ENCODE results near the gene JCHAIN. TPM values are rescaled to one million over a fixed set of nuclear protein-coding genes. Genes with fewer than 3 reads are reported as not detected.
"Not testable (repeated sequence)": the region's sequence is repeated elsewhere in the genome, so short reads cannot be mapped to it uniquely, and the experiment has no call there.

JCHAIN gene
- total RNA-seq, 1 experiment from 2014 or later = not detected

- Histone ChIP-seq H3K4me3 (no peak overlapping the region), H3K4me1 (replicated peaks) (no peaks in the 10 kb centered on the region), H3K27ac (no peak overlapping the region), H3K36me3 (no peaks in the 10 kb centered on the region), H3K9me3 (replicated peaks) (no peaks in the 10 kb centered on the region), H3K27me3 (replicated peaks) (0 out of 2 replicates have a peak, but pooled peaks cover 6% of the 10 kb centered on the region)
- DNase-seq (ENCODE audit: low read depth in 1 of 2, low spot score in 2 of 2) = no peak
Measured at GRCh38 chr4:70678383-70678999, 12.2 kb upstream of the JCHAIN start.

- no peaks in the 10 kb centered on the region for H3K36me3 ChIP-seq
- no peak overlapping the region for H3K27ac ChIP-seq
- no peaks in the 10 kb centered on the region for H3K4me1 ChIP-seq (replicated peaks)
- no peak for DNase-seq (ENCODE audit: low read depth in 1 of 2, low spot score in 2 of 2)
- no peak overlapping the region for H3K4me3 ChIP-seq
- 0 out of 2 replicates have a peak, but pooled peaks cover 6% of the 10 kb centered on the region for H3K27me3 ChIP-seq (replicated peaks)
- no peaks in the 10 kb centered on the region for H3K9me3 ChIP-seq (replicated peaks)
Measured at GRCh38 chr4:70676554-70677090, 10.3 kb upstream of the JCHAIN start.

- DNase-seq (ENCODE audit: low read depth in 1 of 2, low spot score in 2 of 2) = no peak
- H3K4me3 ChIP-seq = no peak overlapping the region
- H3K9me3 ChIP-seq (replicated peaks) = no peaks in the 10 kb centered on the region
- H3K27me3 ChIP-seq (replicated peaks) = 0 out of 2 replicates have a peak, but pooled peaks cover 6% of the 10 kb centered on the region
- no peaks in the 10 kb centered on the region for H3K36me3 ChIP-seq
- no peak overlapping the region for H3K27ac ChIP-seq
- no peaks in the 10 kb centered on the region for H3K4me1 ChIP-seq (replicated peaks)
Measured at GRCh38 chr4:70674731-70675130, 8.4 kb upstream of the JCHAIN start.

- Histone ChIP-seq H3K4me1 (replicated peaks) (no peaks in the 10 kb centered on the region), H3K27ac (no peak overlapping the region), H3K36me3 (no peaks in the 10 kb centered on the region), H3K9me3 (replicated peaks) (no peaks in the 10 kb centered on the region), H3K27me3 (replicated peaks) (0 out of 2 replicates have a peak, but pooled peaks cover 6% of the 10 kb centered on the region), H3K4me3 (no peak overlapping the region)
- no peak for DNase-seq (ENCODE audit: low read depth in 1 of 2, low spot score in 2 of 2)
Measured at GRCh38 chr4:70674191-70674590, 7.9 kb upstream of the JCHAIN start.

- Histone ChIP-seq H3K27me3 (replicated peaks) (peaks cover 6% of the 10 kb centered on the region; the same call in 1 of the 2 replicates), H3K27ac (no peak overlapping the region), H3K4me3 (no peak overlapping the region), H3K9me3 (replicated peaks) (no peaks in the 10 kb centered on the region), H3K4me1 (replicated peaks) (no peaks in the 10 kb centered on the region), H3K36me3 (no peaks in the 10 kb centered on the region)
- no peak for DNase-seq (ENCODE audit: low read depth in 1 of 2, low spot score in 2 of 2)
Measured at GRCh38 chr4:70671091-70671490, 4.8 kb upstream of the JCHAIN start.

GRCh38 chr4:70670332-70671014 lies 4.2 kb upstream of the JCHAIN start:
- no peak for DNase-seq (ENCODE audit: low read depth in 1 of 2, low spot score in 2 of 2)
- H3K4me3 ChIP-seq = no peak overlapping the region
- peaks cover 6% of the 10 kb centered on the region; the same call in 1 of the 2 replicates for H3K27me3 ChIP-seq (replicated peaks)

GRCh38 chr4:70667740-70668535 lies 1.6 kb upstream of the JCHAIN start:
- no peak for DNase-seq (ENCODE audit: low read depth in 1 of 2, low spot score in 2 of 2)
- Histone ChIP-seq H3K36me3 (no peaks in the 10 kb centered on the region), H3K4me3 (no peak overlapping the region), H3K27me3 (replicated peaks) (no peaks in the 10 kb centered on the region; the same call in 1 of the 2 replicates), H3K4me1 (replicated peaks) (no peaks in the 10 kb centered on the region), H3K9me3 (replicated peaks) (no peaks in the 10 kb centered on the region), H3K27ac (no peak overlapping the region)

More at GRCh38 chr4:70670332-70671014, 4.2 kb upstream of the JCHAIN start:
- Histone ChIP-seq H3K27ac (no peak overlapping the region), H3K36me3 (no peaks in the 10 kb centered on the region), H3K9me3 (replicated peaks) (no peaks in the 10 kb centered on the region), H3K4me1 (replicated peaks) (no peaks in the 10 kb centered on the region)

GRCh38 chr4:70661309-70661922 lies 4.9 kb downstream of the JCHAIN start:
- DNase-seq (ENCODE audit: low read depth in 1 of 2, low spot score in 2 of 2); H3K27me3 ChIP-seq (replicated peaks): not testable (repeated sequence)

GRCh38 chr4:70660106-70660505 lies 6.2 kb downstream of the JCHAIN start:
- Histone ChIP-seq H3K27ac (no peak overlapping the region), H3K9me3 (replicated peaks) (no peaks in the 10 kb centered on the region), H3K4me1 (replicated peaks) (no peaks in the 10 kb centered on the region), H3K4me3 (no peak overlapping the region), H3K27me3 (replicated peaks) (peaks cover 6% of the 10 kb centered on the region; the same call in 1 of the 2 replicates), H3K36me3 (no peaks in the 10 kb centered on the region)
- DNase-seq (ENCODE audit: low read depth in 1 of 2, low spot score in 2 of 2) = no peak

More at GRCh38 chr4:70661309-70661922, 4.9 kb downstream of the JCHAIN start:
- not testable (repeated sequence) for H3K36me3 ChIP-seq; H3K4me3 ChIP-seq; H3K4me1 ChIP-seq (replicated peaks); H3K27ac ChIP-seq; H3K9me3 ChIP-seq (replicated peaks)

GRCh38 chr4:70658418-70658817 lies 7.9 kb downstream of the JCHAIN start:
- Histone ChIP-seq H3K27me3 (replicated peaks) (peaks cover 9% of the 10 kb centered on the region; the same call in 1 of the 2 replicates), H3K4me1 (replicated peaks) (no peaks in the 10 kb centered on the region), H3K27ac (no peak overlapping the region), H3K4me3 (no peak overlapping the region), H3K9me3 (replicated peaks) (no peaks in the 10 kb centered on the region), H3K36me3 (no peaks in the 10 kb centered on the region)
- DNase-seq (ENCODE audit: low read depth in 1 of 2, low spot score in 2 of 2) = no peak

GRCh38 chr4:70657326-70657725 lies 9.0 kb downstream of the JCHAIN start:
- Histone ChIP-seq H3K9me3 (replicated peaks) (no peaks in the 10 kb centered on the region), H3K36me3 (no peaks in the 10 kb centered on the region), H3K4me1 (replicated peaks) (no peaks in the 10 kb centered on the region), H3K4me3 (no peak overlapping the region), H3K27ac (no peak overlapping the region), H3K27me3 (replicated peaks) (peaks cover 9% of the 10 kb centered on the region; the same call in 1 of the 2 replicates)
- no peak for DNase-seq (ENCODE audit: low read depth in 1 of 2, low spot score in 2 of 2)

- no peaks in the 10 kb centered on the region for H3K9me3 ChIP-seq (replicated peaks)
- H3K27ac ChIP-seq = no peak overlapping the region
- H3K4me1 ChIP-seq (replicated peaks) = no peaks in the 10 kb centered on the region
- no peak for DNase-seq (ENCODE audit: low read depth in 1 of 2, low spot score in 2 of 2)
- no peak overlapping the region for H3K4me3 ChIP-seq
- no peaks in the 10 kb centered on the region for H3K36me3 ChIP-seq
- peaks cover 9% of the 10 kb centered on the region; the same call in 1 of the 2 replicates for H3K27me3 ChIP-seq (replicated peaks)
Measured at GRCh38 chr4:70654605-70655011, 11.7 kb downstream of the JCHAIN start.

- peak in 1 of 2 experiments; percentile 10 for DNase-seq (ENCODE audit: low read depth in 1 of 2, low spot score in 2 of 2)
- Histone ChIP-seq H3K27me3 (replicated peaks) (peaks cover 6% of the 10 kb centered on the region; the same call in 1 of the 2 replicates), H3K36me3 (no peaks in the 10 kb centered on the region), H3K9me3 (replicated peaks) (no peaks in the 10 kb centered on the region; the same call in 1 of the 2 replicates), H3K4me1 (replicated peaks) (no peaks in the 10 kb centered on the region), H3K4me3 (no peak overlapping the region), H3K27ac (no peak overlapping the region)
Measured at GRCh38 chr4:70651864-70652506, 14.3 kb downstream of the JCHAIN start.
